Nephron (organoid): ENCODE measurements around the gene RWDD3.
A peak's percentile ranks its signal among the peaks of the same experiment; 100 is the strongest.

ENCODE experiments used
- H3K27ac Mint-ChIP-seq, 3 experiments: 2 replicates each; pipeline ENCODE4 v1.8.0; 2020; ENCODE audit warnings: mixed read lengths in 3 of 3, mild to moderate bottlenecking in 2 of 3, moderate library complexity in 1 of 3
- H3K27me3 Mint-ChIP-seq: 2 replicates; pipeline ENCODE4 v1.8.0; 2021; ENCODE audit warnings: low read depth, mild to moderate bottlenecking, moderate library complexity, mixed read lengths
- H3K36me3 Mint-ChIP-seq: 2 replicates; pipeline ENCODE4 v1.8.0; 2020; ENCODE audit warnings: low read depth, mixed read lengths
- H3K4me1 Mint-ChIP-seq: 2 replicates; pipeline ENCODE4 v1.8.0; 2020; ENCODE audit warnings: mixed read lengths
- H3K4me3 Mint-ChIP-seq, 3 experiments: 2 replicates each; pipeline ENCODE4 v1.8.0; 2020; ENCODE audit warnings: mild to moderate bottlenecking in 3 of 3, mixed read lengths in 3 of 3, moderate library complexity in 2 of 3
- H3K9me3 Mint-ChIP-seq: 2 replicates; pipeline ENCODE4 v1.8.0; 2020; ENCODE audit warnings: mixed read lengths
- CTCF ChIP-seq, 3 experiments: fragments of 200-600 bp; sonication (generic); IDR thresholded peaks; one replicate each; pipeline ENCODE4 v1.5.0; 2021; ENCODE audit warnings: antibody characterized with exemption in 3 of 3; ENCODE audit not compliant: unreplicated experiment in 3 of 3

RWDD3 gene

GRCh38 chr1:95262913-95263312, 28.9 kb downstream of the RWDD3 start:
- no peaks in the 10 kb centered on the region for H3K9me3 Mint-ChIP-seq
- H3K27ac Mint-ChIP-seq = no peak overlapping the region
- H3K36me3 Mint-ChIP-seq = no peaks in the 10 kb centered on the region
- no peak overlapping the region for H3K4me3 Mint-ChIP-seq
- TF ChIP-seq CTCF (IDR thresholded peaks at IDR 0.05; ENCODE audit: unreplicated experiment in 3 of 3) = no peak
- H3K27me3 Mint-ChIP-seq = peaks cover 4% of the 10 kb centered on the region
- peaks cover 4% of the 10 kb centered on the region for H3K4me1 Mint-ChIP-seq

- no peak for TF ChIP-seq CTCF (IDR thresholded peaks at IDR 0.05; ENCODE audit: unreplicated experiment in 3 of 3)
- H3K27ac Mint-ChIP-seq = no peak overlapping the region
- H3K9me3 Mint-ChIP-seq = no peaks in the 10 kb centered on the region
- no peaks in the 10 kb centered on the region for H3K36me3 Mint-ChIP-seq
- peaks cover 4% of the 10 kb centered on the region for H3K4me1 Mint-ChIP-seq
- peaks cover 4% of the 10 kb centered on the region for H3K27me3 Mint-ChIP-seq
- H3K4me3 Mint-ChIP-seq = no peak overlapping the region
These were observed 29.4 kb downstream of the RWDD3 start for GRCh38 chr1:95263450-95263849.

GRCh38 chr1:95265106-95265505, 31.1 kb downstream of the RWDD3 start:
- Mint-ChIP-seq H3K36me3 (no peaks in the 10 kb centered on the region), H3K9me3 (no peaks in the 10 kb centered on the region), H3K4me1 (peaks cover 4% of the 10 kb centered on the region), H3K27ac (no peak overlapping the region), H3K4me3 (no peak overlapping the region), H3K27me3 (peaks cover 4% of the 10 kb centered on the region)
- TF ChIP-seq CTCF (IDR thresholded peaks at IDR 0.05; ENCODE audit: unreplicated experiment in 3 of 3) = no peak

GRCh38 chr1:95276429-95276828, 42.4 kb downstream of the RWDD3 start:
- Mint-ChIP-seq H3K27ac (no peak overlapping the region), H3K36me3 (no peaks in the 10 kb centered on the region), H3K9me3 (peaks cover 15% of the 10 kb centered on the region), H3K4me3 (no peak overlapping the region), H3K4me1 (no peaks in the 10 kb centered on the region), H3K27me3 (no peaks in the 10 kb centered on the region)
- no peak for TF ChIP-seq CTCF (IDR thresholded peaks at IDR 0.05; ENCODE audit: unreplicated experiment in 3 of 3)

GRCh38 chr1:95278173-95279006, 44.4 kb downstream of the RWDD3 start:
- no peak for TF ChIP-seq CTCF (IDR thresholded peaks at IDR 0.05; ENCODE audit: unreplicated experiment in 3 of 3)
- no peaks in the 10 kb centered on the region for H3K4me1 Mint-ChIP-seq
- no peak overlapping the region for H3K4me3 Mint-ChIP-seq
- no peaks in the 10 kb centered on the region for H3K36me3 Mint-ChIP-seq
- H3K27ac Mint-ChIP-seq = peak overlapping the region in 1 of 3 experiments; percentile 65
- peaks cover 1% of the 10 kb centered on the region for H3K9me3 Mint-ChIP-seq
- no peaks in the 10 kb centered on the region for H3K27me3 Mint-ChIP-seq
